Naive thymus-derived CD8-positive, alpha-beta T cell (primary cell): ENCODE measurements around the gene DPY19L1. TPM values are rescaled to one million over a fixed set of nuclear protein-coding genes. Genes with fewer than 3 reads are reported as not detected.
A peak's percentile ranks its signal among the peaks of the same experiment; 100 is the strongest.
"Not testable (repeated sequence)": the region's sequence is repeated elsewhere in the genome, so short reads cannot be mapped to it uniquely, and the experiment has no call there.

Source experiments
- ATAC-seq, 2 donors: fragments of 150-1000 bp; cut with Tn5 transposase in 1 of 2; sonication (Bioruptor Pico), chemical (Tn5 transposase) in 1 of 2; 1 replicate in 1 of 2; 2 replicates in 1 of 2; pipeline ENCODE4 v1.10.0; 2021; ENCODE audit warnings: mild to moderate bottlenecking in 2 of 2, moderate library complexity in 2 of 2
- POLR2A ChIA-PET: fragments of 350-600 bp; sonication (Branson Sonifier 250); formaldehyde crosslinking; loops from one replicate; lab custom pipeline; 2021; ENCODE audit warnings: antibody characterized with exemption; lab: Charles Lee
- DNase-seq, 10 donors: peaks; one replicate each; pipeline versions ENCODE4 v3.0.0 to v3.0.0-alpha.2; 2020 to 2022
- H3K27ac Mint-ChIP-seq, 10 donors: one replicate each; pipeline ENCODE4 v1.8.0; 2020 to 2022; ENCODE audit warnings: mild to moderate bottlenecking in 10 of 10, mixed read lengths in 10 of 10, moderate library complexity in 4 of 10, inconsistent platforms in 1 of 10
- H3K27me3 Mint-ChIP-seq, 5 donors: one replicate each; pipeline ENCODE4 v1.8.0; 2021 to 2022; ENCODE audit warnings: mixed read lengths in 5 of 5
- H3K36me3 Mint-ChIP-seq, 3 donors: one replicate each; pipeline ENCODE4 v1.8.0; 2020 to 2022; ENCODE audit warnings: mixed read lengths in 3 of 3, mild to moderate bottlenecking in 2 of 3, inconsistent platforms in 1 of 3
- H3K4me1 Mint-ChIP-seq, 4 donors: one replicate each; pipeline ENCODE4 v1.8.0; 2021 to 2022; ENCODE audit warnings: mixed read lengths in 4 of 4
- H3K4me3 Mint-ChIP-seq, 10 donors: one replicate each; pipeline ENCODE4 v1.8.0; 2020 to 2022; ENCODE audit warnings: mild to moderate bottlenecking in 10 of 10, mixed read lengths in 10 of 10, moderate library complexity in 6 of 10, inconsistent platforms in 1 of 10
- H3K9me3 Mint-ChIP-seq, 9 donors: one replicate each; pipeline ENCODE4 v1.8.0; 2020 to 2022; ENCODE audit warnings: mixed read lengths in 9 of 9, mild to moderate bottlenecking in 3 of 9, inconsistent platforms in 1 of 9, moderate library complexity in 1 of 9
- polyA plus RNA-seq, 3 donors: library from polyadenylated mRNA; unstranded; fragments of 300-500 nt; fragmentation: Illumina TruSeq; gene quantifications; one replicate each; pipeline ENCODE4 v1.2.3, GENCODE V29; 2021
- total RNA-seq, 8 experiments: library from RNA in 2 of 8; stranded (reverse) in 2 of 8; gene quantifications; one replicate each; pipeline ENCODE4 v1.2.3 and lab custom pipeline; 2021 to 2026

Gene DPY19L1
- total and polyA plus RNA-seq, 5 experiments from 2014 or later: 0.67 to 8.7 (median 3.1) TPM

- H3K4me3 Mint-ChIP-seq, H3K27ac Mint-ChIP-seq, POLR2A ChIA-PET, H3K9me3 Mint-ChIP-seq, H3K4me1 Mint-ChIP-seq, ATAC-seq, H3K27me3 Mint-ChIP-seq, DNase-seq: not testable (repeated sequence)
- peaks cover 4 to 21% (median 21%) of the 10 kb centered on the region in 3 donors for H3K36me3 Mint-ChIP-seq
These were observed 34.1 kb downstream of the DPY19L1 start for GRCh38 chr7:35003177-35003650.

GRCh38 chr7:34998335-34998734, 39.0 kb downstream of the DPY19L1 start:
- H3K4me1 Mint-ChIP-seq, DNase-seq, H3K27me3 Mint-ChIP-seq, H3K9me3 Mint-ChIP-seq, ATAC-seq, POLR2A ChIA-PET, H3K27ac Mint-ChIP-seq, H3K4me3 Mint-ChIP-seq: not testable (repeated sequence)
- H3K36me3 Mint-ChIP-seq: peaks cover 0 to 36% (median 21%) of the 10 kb centered on the region in 3 donors

GRCh38 chr7:34996423-34997090, 40.7 kb downstream of the DPY19L1 start:
- H3K27me3 Mint-ChIP-seq, POLR2A ChIA-PET, H3K4me1 Mint-ChIP-seq, H3K4me3 Mint-ChIP-seq, DNase-seq, ATAC-seq, H3K9me3 Mint-ChIP-seq: not testable (repeated sequence)
- Mint-ChIP-seq H3K27ac (peak overlapping the region in 1 of 10 donors; percentile 38), H3K36me3 (peaks cover 0 to 24% (median 17%) of the 10 kb centered on the region in 3 donors)

- Mint-ChIP-seq H3K27ac (no peak overlapping the region), H3K4me1 (peaks cover 0 to 8% (median 0%) of the 10 kb centered on the region in 4 donors), H3K27me3 (no peaks in the 10 kb centered on the region), H3K4me3 (no peak overlapping the region), H3K9me3 (no peaks in the 10 kb centered on the region), H3K36me3 (peaks cover 0 to 22% (median 17%) of the 10 kb centered on the region in 3 donors)
- DNase-seq (no peak), ATAC-seq (no peak)
- POLR2A ChIA-PET: no interaction called here
These were observed 41.5 kb downstream of the DPY19L1 start for GRCh38 chr7:34995757-34996156.

- H3K27me3 Mint-ChIP-seq: no peaks in the 10 kb centered on the region
- POLR2A ChIA-PET: no interaction called here
- H3K27ac Mint-ChIP-seq: peak overlapping the region in 4 of 10 donors; percentile 75 to 87 (median 84)
- ATAC-seq: peak in 1 of 2 donors; percentile 38
- peak in 1 of 10 donors; percentile 8 for DNase-seq
- peak overlapping the region in 3 of 10 donors; percentile 44 to 67 (median 62) for H3K4me3 Mint-ChIP-seq
- H3K4me1 Mint-ChIP-seq: peaks cover 0 to 8% (median 0%) of the 10 kb centered on the region in 4 donors
- H3K9me3 Mint-ChIP-seq: no peaks in the 10 kb centered on the region
- peaks cover 0 to 13% (median 2%) of the 10 kb centered on the region in 3 donors for H3K36me3 Mint-ChIP-seq
These were observed 45.1 kb downstream of the DPY19L1 start for GRCh38 chr7:34991938-34992840.

GRCh38 chr7:34988442-34989125, 48.7 kb downstream of the DPY19L1 start:
- H3K4me3 Mint-ChIP-seq, DNase-seq, POLR2A ChIA-PET, H3K9me3 Mint-ChIP-seq, H3K4me1 Mint-ChIP-seq, ATAC-seq, H3K27ac Mint-ChIP-seq, H3K27me3 Mint-ChIP-seq: not testable (repeated sequence)
- H3K36me3 Mint-ChIP-seq: peaks cover under 1 to 15% (median 6%) of the 10 kb centered on the region in 3 donors

GRCh38 chr7:34985155-34985554, 52.1 kb downstream of the DPY19L1 start:
- H3K27me3 Mint-ChIP-seq, H3K4me3 Mint-ChIP-seq, H3K27ac Mint-ChIP-seq, POLR2A ChIA-PET, H3K4me1 Mint-ChIP-seq, DNase-seq, ATAC-seq: not testable (repeated sequence)
- H3K9me3 Mint-ChIP-seq: peaks cover 0 to 14% (median 3%) of the 10 kb centered on the region in 9 donors
- H3K36me3 Mint-ChIP-seq: peaks cover 5 to 29% (median 17%) of the 10 kb centered on the region in 3 donors

GRCh38 chr7:34984140-34984539, 53.1 kb downstream of the DPY19L1 start:
- H3K27ac Mint-ChIP-seq, POLR2A ChIA-PET, H3K27me3 Mint-ChIP-seq, H3K4me1 Mint-ChIP-seq, ATAC-seq, H3K4me3 Mint-ChIP-seq, DNase-seq: not testable (repeated sequence)
- H3K9me3 Mint-ChIP-seq: peaks cover 0 to 14% (median 3%) of the 10 kb centered on the region in 9 donors
- H3K36me3 Mint-ChIP-seq: peaks cover 5 to 29% (median 17%) of the 10 kb centered on the region in 3 donors

GRCh38 chr7:34982371-34983019, 54.8 kb downstream of the DPY19L1 start:
- H3K27ac Mint-ChIP-seq: no peak overlapping the region
- H3K4me3 Mint-ChIP-seq: no peak overlapping the region
- no peak for ATAC-seq
- H3K27me3 Mint-ChIP-seq: no peaks in the 10 kb centered on the region
- DNase-seq: no peak
- POLR2A ChIA-PET: no interaction called here
- peaks cover 5 to 29% (median 17%) of the 10 kb centered on the region in 3 donors for H3K36me3 Mint-ChIP-seq
- no peaks in the 10 kb centered on the region for H3K4me1 Mint-ChIP-seq
- H3K9me3 Mint-ChIP-seq: peaks cover 0 to 14% (median 3%) of the 10 kb centered on the region in 9 donors

GRCh38 chr7:34979124-34979523, 58.2 kb downstream of the DPY19L1 start:
- H3K9me3 Mint-ChIP-seq: peaks cover 0 to 14% (median 2%) of the 10 kb centered on the region in 9 donors
- H3K4me1 Mint-ChIP-seq, H3K27ac Mint-ChIP-seq, H3K27me3 Mint-ChIP-seq, POLR2A ChIA-PET, H3K4me3 Mint-ChIP-seq, DNase-seq, ATAC-seq: not testable (repeated sequence)
- H3K36me3 Mint-ChIP-seq: peaks cover 7 to 26% (median 17%) of the 10 kb centered on the region in 3 donors

- H3K36me3 Mint-ChIP-seq: peaks cover 7 to 29% (median 20%) of the 10 kb centered on the region in 3 donors
- H3K27me3 Mint-ChIP-seq: no peaks in the 10 kb centered on the region
- DNase-seq (no peak), ATAC-seq (no peak)
- peaks cover 0 to 2% (median under 1%) of the 10 kb centered on the region in 4 donors for H3K4me1 Mint-ChIP-seq
- no peak overlapping the region for H3K4me3 Mint-ChIP-seq
- POLR2A ChIA-PET: interaction anchor here (0.7 kb wide), 1 partner anchor 924 kb away, joined by 3 read pairs; no protein-coding TSS in a partner anchor
- peaks cover 0 to 2% (median 0%) of the 10 kb centered on the region in 9 donors for H3K9me3 Mint-ChIP-seq
- no peak overlapping the region for H3K27ac Mint-ChIP-seq
These were observed 63.9 kb downstream of the DPY19L1 start for GRCh38 chr7:34973400-34973760.
